Measurements from ENCODE around the gene CACNA1A.

Gene CACNA1A

GRCh38 chr19:13301627-13302334 lies 204.5 kb downstream of the CACNA1A start:
- H3K27ac Mint-ChIP-seq, result no peak overlapping the region
- no peaks in the 10 kb centered on the region for H3K36me3 Mint-ChIP-seq
- H3K4me3 Mint-ChIP-seq, result no peak overlapping the region
- ATAC-seq, result no peak
- H3K9me3 Mint-ChIP-seq, result no peaks in the 10 kb centered on the region
- peaks cover 5% of the 10 kb centered on the region for H3K4me1 Mint-ChIP-seq
- H3K27me3 Mint-ChIP-seq, result peaks cover 73% of the 10 kb centered on the region

GRCh38 chr19:13300421-13301030 lies 205.8 kb downstream of the CACNA1A start:
- Mint-ChIP-seq H3K36me3 (no peaks in the 10 kb centered on the region), H3K9me3 (no peaks in the 10 kb centered on the region), H3K27me3 (peaks cover 72% of the 10 kb centered on the region), H3K4me1 (peaks cover 5% of the 10 kb centered on the region), H3K4me3 (no peak overlapping the region), H3K27ac (no peak overlapping the region)
- ATAC-seq, result no peak

- no peaks in the 10 kb centered on the region for H3K9me3 Mint-ChIP-seq
- H3K36me3 Mint-ChIP-seq, result no peaks in the 10 kb centered on the region
- H3K27ac Mint-ChIP-seq, result no peak overlapping the region
- peaks cover 5% of the 10 kb centered on the region for H3K4me1 Mint-ChIP-seq
- ATAC-seq, result no peak
- H3K27me3 Mint-ChIP-seq, result peaks cover 73% of the 10 kb centered on the region
- no peak overlapping the region for H3K4me3 Mint-ChIP-seq
Measured at GRCh38 chr19:13299838-13300237, 206.4 kb downstream of the CACNA1A start.

- no peaks in the 10 kb centered on the region for H3K9me3 Mint-ChIP-seq
- H3K4me3 Mint-ChIP-seq, result no peak overlapping the region
- no peak overlapping the region for H3K27ac Mint-ChIP-seq
- H3K36me3 Mint-ChIP-seq, result no peaks in the 10 kb centered on the region
- peaks cover 68% of the 10 kb centered on the region for H3K27me3 Mint-ChIP-seq
- ATAC-seq, result peak; percentile 12
- peaks cover 5% of the 10 kb centered on the region for H3K4me1 Mint-ChIP-seq
Measured at GRCh38 chr19:13298565-13299481, 207.5 kb downstream of the CACNA1A start.

GRCh38 chr19:13297023-13297422 lies 209.3 kb downstream of the CACNA1A start:
- Mint-ChIP-seq H3K9me3 (no peaks in the 10 kb centered on the region), H3K4me1 (peaks cover 5% of the 10 kb centered on the region), H3K36me3 (no peaks in the 10 kb centered on the region), H3K27me3 (peaks cover 54% of the 10 kb centered on the region), H3K27ac (no peak overlapping the region), H3K4me3 (no peak overlapping the region)
- ATAC-seq, result no peak

- no peaks in the 10 kb centered on the region for H3K9me3 Mint-ChIP-seq
- no peak overlapping the region for H3K27ac Mint-ChIP-seq
- H3K4me3 Mint-ChIP-seq, result no peak overlapping the region
- ATAC-seq, result no peak
- H3K27me3 Mint-ChIP-seq, result peaks cover 46% of the 10 kb centered on the region
- no peaks in the 10 kb centered on the region for H3K36me3 Mint-ChIP-seq
- peaks cover 5% of the 10 kb centered on the region for H3K4me1 Mint-ChIP-seq
Measured at GRCh38 chr19:13294812-13295567, 211.3 kb downstream of the CACNA1A start.

GRCh38 chr19:13291913-13292312 lies 214.4 kb downstream of the CACNA1A start:
- no peak overlapping the region for H3K27ac Mint-ChIP-seq
- H3K27me3 Mint-ChIP-seq, result peaks cover 32% of the 10 kb centered on the region
- no peak overlapping the region for H3K4me3 Mint-ChIP-seq
- H3K4me1 Mint-ChIP-seq, result no peaks in the 10 kb centered on the region
- ATAC-seq, result no peak
- H3K36me3 Mint-ChIP-seq, result no peaks in the 10 kb centered on the region
- H3K9me3 Mint-ChIP-seq, result no peaks in the 10 kb centered on the region

- no peak for ATAC-seq
- Mint-ChIP-seq H3K4me1 (no peaks in the 10 kb centered on the region), H3K27ac (no peak overlapping the region), H3K9me3 (no peaks in the 10 kb centered on the region), H3K4me3 (no peak overlapping the region), H3K36me3 (no peaks in the 10 kb centered on the region), H3K27me3 (peaks cover 31% of the 10 kb centered on the region)
Measured at GRCh38 chr19:13290741-13291140, 215.5 kb downstream of the CACNA1A start.

GRCh38 chr19:13289295-13289694 lies 217.0 kb downstream of the CACNA1A start:
- no peaks in the 10 kb centered on the region for H3K9me3 Mint-ChIP-seq
- H3K4me3 Mint-ChIP-seq, result no peak overlapping the region
- no peak overlapping the region for H3K27ac Mint-ChIP-seq
- H3K4me1 Mint-ChIP-seq, result no peaks in the 10 kb centered on the region
- H3K36me3 Mint-ChIP-seq, result no peaks in the 10 kb centered on the region
- no peak for ATAC-seq
- peaks cover 23% of the 10 kb centered on the region for H3K27me3 Mint-ChIP-seq

GRCh38 chr19:13286195-13286985 lies 219.9 kb downstream of the CACNA1A start:
- Mint-ChIP-seq H3K27ac (no peak overlapping the region), H3K36me3 (no peaks in the 10 kb centered on the region), H3K4me1 (peaks cover 4% of the 10 kb centered on the region), H3K27me3 (peaks cover 34% of the 10 kb centered on the region), H3K9me3 (no peaks in the 10 kb centered on the region), H3K4me3 (no peak overlapping the region)
- no peak for ATAC-seq

GRCh38 chr19:13284929-13285928 lies 221.1 kb downstream of the CACNA1A start:
- peaks cover 37% of the 10 kb centered on the region for H3K27me3 Mint-ChIP-seq
- no peaks in the 10 kb centered on the region for H3K9me3 Mint-ChIP-seq

GRCh38 chr19:13283871-13284270 lies 222.4 kb downstream of the CACNA1A start:
- no peak overlapping the region for H3K27ac Mint-ChIP-seq
- H3K9me3 Mint-ChIP-seq, result no peaks in the 10 kb centered on the region
- H3K4me1 Mint-ChIP-seq, result peaks cover 8% of the 10 kb centered on the region
- ATAC-seq, result no peak
- H3K27me3 Mint-ChIP-seq, result peaks cover 37% of the 10 kb centered on the region
- H3K36me3 Mint-ChIP-seq, result no peaks in the 10 kb centered on the region
- H3K4me3 Mint-ChIP-seq, result no peak overlapping the region

More at GRCh38 chr19:13284929-13285928, 221.1 kb downstream of the CACNA1A start:
- Mint-ChIP-seq H3K4me3 (no peak overlapping the region), H3K4me1 (peaks cover 8% of the 10 kb centered on the region), H3K27ac (no peak overlapping the region), H3K36me3 (no peaks in the 10 kb centered on the region)
- no peak for ATAC-seq

GRCh38 chr19:13282486-13283065 lies 223.7 kb downstream of the CACNA1A start:
- Mint-ChIP-seq H3K4me3 (no peak overlapping the region), H3K27ac (no peak overlapping the region), H3K27me3 (peaks cover 46% of the 10 kb centered on the region), H3K36me3 (no peaks in the 10 kb centered on the region), H3K9me3 (peaks cover 2% of the 10 kb centered on the region), H3K4me1 (peaks cover 17% of the 10 kb centered on the region)
- ATAC-seq, result no peak

All from stimulated activated memory B cell treated with anti-CD40 and anti-IgM and Interleukin-4, amounts not matched to agents 10 μg/mL and 1 μg/mL and 100 μg/mL, for 72 hours (primary cell).